ENCODE measurements around the gene VIPAS39.

VIPAS39 gene

GRCh38 chr14:77485901-77486678 lies 28.7 kb upstream of the VIPAS39 start:
- Histone ChIP-seq H3K9ac (ENCODE audit: low read depth, low read length) (no peak overlapping the region), H3K9me3 (ENCODE audit: control insufficient read depth, insufficient read depth, low read length) (no peaks in the 10 kb centered on the region), H3K27me3 (ENCODE audit: control insufficient read depth, insufficient read depth, low read length) (no peaks in the 10 kb centered on the region), H3K4me1 (ENCODE audit: control insufficient read depth, insufficient read depth, low read length) (no peaks in the 10 kb centered on the region), H3K36me3 (ENCODE audit: control insufficient read depth, insufficient read depth, low read length) (no peaks in the 10 kb centered on the region), H3K4me3 (ENCODE audit: low read depth, low read length) (no peak overlapping the region)

DNA sequence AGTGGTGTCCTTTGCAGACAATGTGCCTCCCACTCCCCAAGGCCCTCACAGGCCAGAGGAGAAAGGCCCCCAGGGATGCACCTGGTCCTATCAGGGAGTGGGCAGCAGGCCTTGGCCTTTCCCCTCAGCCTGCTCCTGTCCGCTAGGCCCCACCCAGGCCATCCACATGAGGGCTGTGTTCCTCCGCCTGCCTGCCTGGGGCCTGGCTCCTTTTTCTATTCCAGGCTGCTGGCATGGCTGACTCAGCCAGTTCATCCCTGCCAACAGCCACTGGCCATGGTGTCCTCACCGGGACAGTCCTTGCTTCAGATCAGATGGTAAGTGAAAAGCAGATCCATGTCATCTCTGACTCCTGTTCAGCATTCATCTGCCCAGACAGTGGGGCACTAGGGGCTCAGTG lies 27.9 kb upstream of the VIPAS39 start:
- H3K9ac ChIP-seq (ENCODE audit: low read depth, low read length) = no peak overlapping the region
- H3K4me1 ChIP-seq (ENCODE audit: control insufficient read depth, insufficient read depth, low read length) = no peaks in the 10 kb centered on the region
- H3K9me3 ChIP-seq (ENCODE audit: control insufficient read depth, insufficient read depth, low read length) = no peaks in the 10 kb centered on the region
- H3K4me3 ChIP-seq (ENCODE audit: low read depth, low read length) = no peak overlapping the region
- no peaks in the 10 kb centered on the region for H3K36me3 ChIP-seq (ENCODE audit: control insufficient read depth, insufficient read depth, low read length)
- no peaks in the 10 kb centered on the region for H3K27me3 ChIP-seq (ENCODE audit: control insufficient read depth, insufficient read depth, low read length)

DNA sequence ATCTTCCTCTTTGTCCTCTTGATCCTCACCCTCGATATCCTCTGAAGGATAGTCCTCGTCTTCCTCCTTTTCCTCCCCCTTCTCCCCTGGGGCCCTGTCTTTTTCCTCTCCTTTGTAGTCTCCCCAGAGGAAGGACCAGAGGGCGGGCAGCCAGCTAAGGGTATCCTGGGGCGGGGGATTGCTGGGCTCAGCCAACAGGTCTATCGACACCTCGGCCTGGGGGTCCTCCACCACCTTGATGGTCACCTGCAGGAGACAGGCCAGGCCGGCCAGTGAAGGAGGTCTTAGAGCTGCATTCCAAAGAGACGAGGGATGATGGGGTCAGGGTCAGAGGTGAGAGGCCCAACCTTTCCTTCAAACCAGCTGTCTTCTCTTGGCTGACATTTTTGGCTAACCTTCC lies 25.0 kb upstream of the VIPAS39 start:
- Histone ChIP-seq H3K27me3 (ENCODE audit: control insufficient read depth, insufficient read depth, low read length) (no peaks in the 10 kb centered on the region), H3K9me3 (ENCODE audit: control insufficient read depth, insufficient read depth, low read length) (no peaks in the 10 kb centered on the region), H3K36me3 (ENCODE audit: control insufficient read depth, insufficient read depth, low read length) (no peaks in the 10 kb centered on the region), H3K4me1 (ENCODE audit: control insufficient read depth, insufficient read depth, low read length) (no peaks in the 10 kb centered on the region), H3K9ac (ENCODE audit: low read depth, low read length) (no peak overlapping the region), H3K4me3 (ENCODE audit: low read depth, low read length) (no peak overlapping the region)

GRCh38 chr14:77478796-77479195 lies 21.4 kb upstream of the VIPAS39 start:
- H3K4me3 ChIP-seq (ENCODE audit: low read depth, low read length) = no peak overlapping the region
- no peaks in the 10 kb centered on the region for H3K27me3 ChIP-seq (ENCODE audit: control insufficient read depth, insufficient read depth, low read length)
- no peaks in the 10 kb centered on the region for H3K36me3 ChIP-seq (ENCODE audit: control insufficient read depth, insufficient read depth, low read length)
- no peak overlapping the region for H3K9ac ChIP-seq (ENCODE audit: low read depth, low read length)
- H3K4me1 ChIP-seq (ENCODE audit: control insufficient read depth, insufficient read depth, low read length) = no peaks in the 10 kb centered on the region
- no peaks in the 10 kb centered on the region for H3K9me3 ChIP-seq (ENCODE audit: control insufficient read depth, insufficient read depth, low read length)

GRCh38 chr14:77478029-77478428 lies 20.6 kb upstream of the VIPAS39 start:
- Histone ChIP-seq H3K9me3 (ENCODE audit: control insufficient read depth, insufficient read depth, low read length) (no peaks in the 10 kb centered on the region), H3K9ac (ENCODE audit: low read depth, low read length) (no peak overlapping the region), H3K27me3 (ENCODE audit: control insufficient read depth, insufficient read depth, low read length) (no peaks in the 10 kb centered on the region), H3K4me3 (ENCODE audit: low read depth, low read length) (no peak overlapping the region), H3K36me3 (ENCODE audit: control insufficient read depth, insufficient read depth, low read length) (no peaks in the 10 kb centered on the region), H3K4me1 (ENCODE audit: control insufficient read depth, insufficient read depth, low read length) (no peaks in the 10 kb centered on the region)

GRCh38 chr14:77475432-77476115 lies 18.2 kb upstream of the VIPAS39 start:
- no peaks in the 10 kb centered on the region for H3K9me3 ChIP-seq (ENCODE audit: control insufficient read depth, insufficient read depth, low read length)
- H3K36me3 ChIP-seq (ENCODE audit: control insufficient read depth, insufficient read depth, low read length) = no peaks in the 10 kb centered on the region
- H3K27me3 ChIP-seq (ENCODE audit: control insufficient read depth, insufficient read depth, low read length) = no peaks in the 10 kb centered on the region
- H3K4me3 ChIP-seq (ENCODE audit: low read depth, low read length) = no peak overlapping the region
- no peak overlapping the region for H3K9ac ChIP-seq (ENCODE audit: low read depth, low read length)
- H3K4me1 ChIP-seq (ENCODE audit: control insufficient read depth, insufficient read depth, low read length) = peaks cover 8% of the 10 kb centered on the region

- H3K9ac ChIP-seq (ENCODE audit: low read depth, low read length) = no peak overlapping the region
- H3K27me3 ChIP-seq (ENCODE audit: control insufficient read depth, insufficient read depth, low read length) = no peaks in the 10 kb centered on the region
- no peaks in the 10 kb centered on the region for H3K36me3 ChIP-seq (ENCODE audit: control insufficient read depth, insufficient read depth, low read length)
- no peaks in the 10 kb centered on the region for H3K9me3 ChIP-seq (ENCODE audit: control insufficient read depth, insufficient read depth, low read length)
- peaks cover 11% of the 10 kb centered on the region for H3K4me1 ChIP-seq (ENCODE audit: control insufficient read depth, insufficient read depth, low read length)
- no peak overlapping the region for H3K4me3 ChIP-seq (ENCODE audit: low read depth, low read length)
Observed at GRCh38 chr14:77474479-77475177, 17.2 kb upstream of the VIPAS39 start.

DNA sequence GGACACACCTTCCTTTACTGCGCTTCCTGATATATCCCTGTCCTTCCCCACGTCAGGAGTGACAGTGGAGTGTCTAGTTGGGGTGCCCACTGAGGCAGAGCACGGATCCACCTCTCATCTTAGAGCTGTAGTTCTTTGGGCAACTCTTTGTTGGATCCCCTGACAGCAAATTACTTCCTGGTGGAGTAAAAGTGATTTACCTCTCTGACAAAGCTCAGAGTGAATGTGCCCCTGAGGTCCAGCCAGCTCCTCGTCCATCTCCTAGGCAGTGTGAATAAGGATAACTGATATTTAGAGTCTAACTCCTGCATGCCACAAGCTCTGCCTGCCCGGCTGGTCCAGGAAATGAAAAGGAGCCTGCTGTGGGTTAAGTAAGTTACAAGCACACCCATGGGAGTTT lies 16.5 kb upstream of the VIPAS39 start:
- Histone ChIP-seq H3K4me1 (ENCODE audit: control insufficient read depth, insufficient read depth, low read length) (peaks cover 11% of the 10 kb centered on the region), H3K9me3 (ENCODE audit: control insufficient read depth, insufficient read depth, low read length) (no peaks in the 10 kb centered on the region), H3K4me3 (ENCODE audit: low read depth, low read length) (no peak overlapping the region), H3K36me3 (ENCODE audit: control insufficient read depth, insufficient read depth, low read length) (peaks cover 4% of the 10 kb centered on the region), H3K9ac (ENCODE audit: low read depth, low read length) (no peak overlapping the region), H3K27me3 (ENCODE audit: control insufficient read depth, insufficient read depth, low read length) (no peaks in the 10 kb centered on the region)

GRCh38 chr14:77470224-77470870 lies 12.9 kb upstream of the VIPAS39 start:
- peaks cover 26% of the 10 kb centered on the region for H3K36me3 ChIP-seq (ENCODE audit: control insufficient read depth, insufficient read depth, low read length)
- H3K9me3 ChIP-seq (ENCODE audit: control insufficient read depth, insufficient read depth, low read length) = no peaks in the 10 kb centered on the region
- H3K9ac ChIP-seq (ENCODE audit: low read depth, low read length) = no peak overlapping the region
- peaks cover 11% of the 10 kb centered on the region for H3K4me1 ChIP-seq (ENCODE audit: control insufficient read depth, insufficient read depth, low read length)
- no peak overlapping the region for H3K4me3 ChIP-seq (ENCODE audit: low read depth, low read length)
- H3K27me3 ChIP-seq (ENCODE audit: control insufficient read depth, insufficient read depth, low read length) = no peaks in the 10 kb centered on the region

- no peaks in the 10 kb centered on the region for H3K27me3 ChIP-seq (ENCODE audit: control insufficient read depth, insufficient read depth, low read length)
- H3K9ac ChIP-seq (ENCODE audit: low read depth, low read length) = no peak overlapping the region
- H3K4me3 ChIP-seq (ENCODE audit: low read depth, low read length) = no peak overlapping the region
- no peaks in the 10 kb centered on the region for H3K9me3 ChIP-seq (ENCODE audit: control insufficient read depth, insufficient read depth, low read length)
- peaks cover 11% of the 10 kb centered on the region for H3K4me1 ChIP-seq (ENCODE audit: control insufficient read depth, insufficient read depth, low read length)
- peaks cover 34% of the 10 kb centered on the region for H3K36me3 ChIP-seq (ENCODE audit: control insufficient read depth, insufficient read depth, low read length)
Observed at GRCh38 chr14:77469539-77469938, 12.1 kb upstream of the VIPAS39 start.

- Histone ChIP-seq H3K4me3 (ENCODE audit: low read depth, low read length) (no peak overlapping the region), H3K36me3 (ENCODE audit: control insufficient read depth, insufficient read depth, low read length) (peaks cover 36% of the 10 kb centered on the region)
Observed at GRCh38 chr14:77469067-77469505, 11.7 kb upstream of the VIPAS39 start.

More at GRCh38 chr14:77469067-77469505, 11.7 kb upstream of the VIPAS39 start:
- Histone ChIP-seq H3K27me3 (ENCODE audit: control insufficient read depth, insufficient read depth, low read length) (no peaks in the 10 kb centered on the region), H3K4me1 (ENCODE audit: control insufficient read depth, insufficient read depth, low read length) (peaks cover 11% of the 10 kb centered on the region), H3K9me3 (ENCODE audit: control insufficient read depth, insufficient read depth, low read length) (no peaks in the 10 kb centered on the region), H3K9ac (ENCODE audit: low read depth, low read length) (no peak overlapping the region)
